Stimulated activated naive CD8-positive, alpha-beta T cell treated with anti-CD3 and anti-CD28 coated beads, Interleukin-15, Interleukin-2, amounts not matched to agents 100 U/mL and 50 U/mL, for 24 hours (primary cell): ENCODE results near the gene PTHLH.

ENCODE experiments used
- ATAC-seq: fragments of 150-1000 bp; cut with Tn5 transposase; one replicate; pipeline ENCODE4 v1.10.0; 2021
- DNase-seq: peaks from one replicate; pipeline ENCODE4 v3.0.0; 2021

PTHLH gene

DNA sequence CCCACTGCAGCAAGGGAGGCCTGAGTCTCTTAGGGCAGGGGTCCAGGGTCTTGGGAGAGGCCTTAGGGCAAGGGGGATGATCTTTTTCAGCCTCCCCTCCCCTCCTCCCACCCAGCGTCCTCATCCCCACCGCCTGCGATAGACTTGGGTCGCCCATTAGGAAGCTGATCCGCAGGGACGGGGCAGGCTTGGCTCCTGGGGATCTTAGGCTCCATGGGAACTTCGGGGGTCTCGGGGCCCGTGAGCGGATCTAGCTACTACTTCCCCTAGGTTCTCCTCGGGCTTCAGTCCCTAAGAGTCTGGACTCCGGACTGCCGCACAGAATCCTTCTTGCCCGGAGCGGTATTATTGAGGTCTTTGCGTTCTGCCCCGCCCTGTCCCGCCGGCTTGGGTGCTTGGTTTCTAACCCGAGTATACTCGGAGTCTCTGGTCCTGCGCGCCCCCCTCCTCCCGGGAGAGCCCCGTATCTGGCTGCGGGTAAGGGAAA, 2.2 kb upstream of the PTHLH start:
- ATAC-seq: no peak
- no peak for DNase-seq

DNA sequence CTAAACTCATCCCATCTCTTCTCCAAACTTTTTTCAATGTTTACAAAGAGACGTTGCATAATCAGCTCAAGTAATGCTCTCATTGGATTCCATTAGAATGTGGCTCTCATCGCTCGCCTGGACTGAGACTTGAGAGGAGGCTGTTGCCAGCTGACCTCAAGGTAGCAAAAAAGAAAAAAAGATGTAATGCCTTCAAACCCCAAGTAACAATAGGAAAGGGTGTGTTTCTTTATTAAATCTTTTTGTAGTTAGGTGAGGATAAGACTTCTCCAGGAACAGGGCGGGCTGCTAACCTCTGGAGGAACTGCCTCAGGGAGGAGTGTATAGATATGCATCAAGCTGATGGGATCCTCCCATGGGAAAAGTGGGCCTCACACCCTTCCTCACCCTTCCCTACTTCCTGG, 956 bp upstream of the PTHLH start:
- no peak for DNase-seq
- no peak for ATAC-seq

DNA sequence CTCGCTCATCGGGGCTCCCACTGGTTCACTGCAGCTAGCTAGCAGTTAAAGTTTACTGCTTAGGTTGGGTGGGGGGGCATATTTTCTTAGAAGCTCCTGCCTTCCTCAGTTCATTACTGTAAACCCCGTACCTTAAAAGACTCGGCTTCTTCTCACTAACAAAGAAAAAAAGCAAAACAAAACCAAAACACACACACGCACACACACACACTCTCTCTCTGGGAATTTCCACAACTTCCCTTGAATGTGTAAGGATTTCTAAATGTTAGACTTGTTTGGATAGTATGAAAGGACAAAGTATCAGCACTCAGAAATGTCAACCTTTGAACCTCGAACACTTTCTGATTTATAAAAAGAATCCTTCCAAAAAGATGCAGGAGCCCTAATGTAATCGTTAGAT, 927 bp downstream of the PTHLH start:
- DNase-seq: no peak
- ATAC-seq: no peak

DNA sequence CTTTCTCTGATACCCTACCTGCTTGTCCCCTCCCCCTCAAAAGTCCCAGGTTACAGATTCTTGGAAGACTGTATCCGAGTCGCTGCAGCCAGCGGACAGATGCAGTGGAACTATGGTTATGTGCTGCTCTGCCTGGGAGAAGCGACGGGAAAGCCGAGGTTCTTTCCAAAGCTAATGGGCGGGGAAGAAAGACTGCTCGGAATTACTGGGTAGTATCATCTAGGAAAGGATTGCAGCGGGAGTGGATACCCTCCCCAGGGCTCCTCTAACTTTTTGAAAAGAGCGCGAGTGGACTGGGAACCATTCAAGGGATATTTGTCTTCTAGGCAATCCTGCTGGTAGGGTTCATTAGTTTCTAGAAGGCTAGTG, 1.4 kb downstream of the PTHLH start:
- no peak for ATAC-seq

DNA sequence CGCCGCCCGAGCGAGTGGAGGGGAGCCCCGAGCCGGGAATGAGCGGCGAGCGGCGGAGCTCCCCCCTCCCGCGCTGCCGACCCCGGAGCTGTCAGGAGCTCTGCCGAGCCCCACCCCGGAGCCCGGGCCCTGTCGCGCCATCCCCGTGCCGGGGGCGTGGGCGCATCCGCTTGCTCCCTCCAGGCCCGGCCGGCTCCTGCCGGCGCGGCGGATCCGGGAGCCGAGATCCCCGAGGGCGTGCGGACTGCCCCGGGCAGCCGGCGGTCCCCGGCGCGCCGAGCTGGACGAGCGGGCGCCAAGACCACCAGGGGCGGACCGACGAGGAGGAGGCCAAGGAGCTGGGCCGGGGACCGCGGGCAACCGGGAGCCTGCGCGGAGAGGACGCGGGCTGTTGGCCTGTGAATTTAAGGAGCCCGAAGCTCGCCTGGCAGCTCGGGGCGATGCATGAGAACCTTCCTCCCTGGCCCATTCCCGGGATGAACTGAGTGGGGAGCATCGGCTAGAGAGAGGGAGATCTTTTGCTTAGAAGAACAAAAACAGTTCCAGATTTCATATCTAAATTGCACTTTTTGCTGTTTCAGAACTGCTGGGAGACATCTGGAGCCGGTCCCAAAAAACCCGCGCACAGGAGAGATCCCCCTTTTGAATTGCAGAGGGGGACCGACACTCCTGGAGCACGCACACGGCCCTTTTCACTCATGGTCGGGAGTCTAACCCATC, 2.0 kb downstream of the PTHLH start:
- peak; percentile 16 for ATAC-seq

More for the DNA sequence above, 1.4 kb downstream of the PTHLH start:
- DNase-seq: no peak

DNA sequence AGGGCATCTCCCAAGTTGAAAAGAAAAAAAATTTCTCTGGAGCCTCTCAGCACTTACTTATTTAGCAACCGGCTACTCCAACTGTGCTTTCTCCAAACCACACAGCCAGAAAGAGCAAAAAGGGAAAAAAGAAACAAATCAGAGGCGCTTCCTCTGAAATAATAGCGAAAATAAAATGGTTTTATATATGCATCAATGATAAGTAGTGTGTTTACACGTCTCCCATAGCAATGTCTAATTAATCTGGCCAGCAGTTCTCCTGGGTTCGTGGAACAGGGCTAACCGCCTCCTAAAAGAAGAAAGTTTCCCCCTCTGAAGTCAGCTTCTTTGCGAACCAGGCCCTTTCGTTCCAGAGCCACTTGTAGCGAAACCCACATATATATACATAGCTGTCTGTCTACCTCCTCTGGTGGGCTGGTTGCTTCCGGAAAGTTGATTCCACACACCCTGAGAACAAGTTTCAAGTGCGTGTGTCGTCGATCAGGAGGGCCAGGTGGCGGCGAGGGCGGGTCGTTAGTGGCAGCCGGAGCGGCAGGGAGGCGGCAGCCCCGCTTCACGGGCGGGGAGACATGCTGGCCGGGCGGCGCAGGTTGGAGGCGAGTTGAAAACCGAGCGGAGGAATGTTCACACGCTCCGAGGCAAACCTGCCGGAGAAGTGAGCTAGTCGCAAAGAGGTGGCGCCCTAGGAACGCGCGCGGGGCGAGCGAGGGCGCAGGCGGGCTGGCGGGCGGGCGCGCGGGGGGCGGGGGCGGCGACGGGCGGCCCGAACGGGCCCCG, 2.7 kb downstream of the PTHLH start:
- peak; percentile 63 for DNase-seq
- peak; percentile 70 for ATAC-seq

More for the DNA sequence above, 2.0 kb downstream of the PTHLH start:
- peak; percentile 35 for DNase-seq

DNA sequence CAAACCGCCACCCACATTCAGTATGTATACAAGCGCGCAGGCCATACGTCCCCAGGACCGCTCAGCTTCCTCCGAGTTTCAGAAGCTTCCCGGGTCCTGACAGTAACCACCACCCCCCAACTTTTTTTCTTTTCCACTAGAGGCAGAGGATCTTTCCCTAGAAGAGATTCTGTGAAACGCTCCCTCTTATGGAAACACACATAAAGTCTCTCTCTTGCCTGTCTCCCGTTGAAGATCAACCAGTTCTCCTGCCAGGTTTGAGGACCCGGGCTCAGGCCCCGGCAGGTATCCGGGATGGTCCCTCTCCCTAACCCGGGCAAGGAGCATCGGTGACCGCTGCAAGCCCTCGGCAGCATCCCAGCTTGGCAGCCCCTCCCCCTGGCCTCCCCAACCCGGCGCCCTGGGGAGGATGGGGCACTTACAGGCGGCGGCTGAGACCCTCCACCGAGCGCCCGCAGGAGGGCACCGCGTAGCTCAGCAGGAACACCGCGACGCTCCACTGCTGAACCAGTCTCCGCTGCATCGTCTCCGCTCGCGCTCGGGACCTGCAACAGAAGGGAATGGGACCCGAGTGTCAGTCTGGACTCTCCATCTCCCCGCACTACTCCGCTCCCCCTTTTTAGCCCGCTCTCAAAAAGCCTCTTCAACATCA, 3.4 kb downstream of the PTHLH start:
- ATAC-seq: peak; percentile 14
- DNase-seq: peak; percentile 5

DNA sequence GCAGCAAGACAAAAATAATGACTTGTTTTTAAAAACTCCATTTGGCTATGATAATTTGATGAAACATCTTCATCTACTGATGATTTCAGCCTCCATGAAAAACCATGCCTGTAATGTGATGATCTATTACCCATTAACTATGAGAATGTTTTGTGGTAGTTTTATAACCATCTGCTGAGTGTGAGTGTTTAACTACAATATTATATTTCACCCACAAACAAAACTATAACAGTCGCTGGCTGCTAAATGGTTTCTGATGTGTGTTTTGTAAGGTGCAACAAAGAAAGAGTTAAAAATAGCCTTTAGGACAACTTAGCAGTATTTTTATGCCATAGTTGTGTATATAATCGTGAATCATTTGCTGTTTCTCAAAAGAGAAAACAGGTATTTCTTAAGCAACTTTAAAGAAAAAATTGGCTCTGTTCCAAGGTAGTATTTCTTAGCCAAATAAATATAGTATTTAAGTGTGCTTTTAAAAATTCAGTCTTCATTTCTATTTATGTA, 4.9 kb downstream of the PTHLH start:
- ATAC-seq: no peak
- DNase-seq: no peak

DNA sequence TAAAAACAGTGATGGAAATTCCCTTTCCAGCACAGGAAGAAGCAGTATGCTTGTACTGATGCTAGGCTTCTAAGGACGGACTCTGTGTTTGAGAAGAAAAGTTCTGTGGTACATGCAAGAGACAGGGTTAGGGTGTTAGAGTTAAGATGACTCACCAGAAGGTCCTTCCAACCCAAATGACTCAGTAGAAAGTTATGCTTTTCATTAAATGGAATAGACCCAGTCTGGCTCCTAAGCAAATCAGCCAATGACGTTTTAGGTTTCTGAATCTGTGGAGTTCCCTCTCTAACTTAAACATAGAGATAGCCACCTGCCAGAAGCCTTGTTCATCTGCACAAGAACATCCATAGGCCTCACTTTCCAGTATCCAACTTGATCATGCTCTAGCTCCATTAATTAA, 5.7 kb downstream of the PTHLH start:
- ATAC-seq (no peak), DNase-seq (no peak)

DNA sequence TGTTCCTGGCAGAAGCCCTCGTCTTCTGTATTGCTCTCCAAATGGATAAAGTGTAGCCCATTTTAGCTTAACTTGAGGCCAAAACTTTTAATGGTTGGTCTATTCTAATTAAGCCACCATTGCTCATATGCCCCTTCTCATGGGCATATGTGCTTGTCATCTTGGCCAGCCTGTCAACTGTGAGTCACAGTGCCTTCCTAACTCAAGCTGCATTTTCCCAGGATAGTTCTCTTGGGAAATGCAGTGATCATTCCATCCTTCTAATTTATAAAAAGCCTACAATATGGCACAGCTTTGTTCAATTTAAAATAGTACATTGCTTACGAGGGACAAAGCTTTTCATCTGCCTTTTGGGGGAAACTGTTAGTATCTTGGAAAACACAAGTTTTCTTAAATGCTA, 6.6 kb downstream of the PTHLH start:
- no peak for DNase-seq
- ATAC-seq: no peak

DNA sequence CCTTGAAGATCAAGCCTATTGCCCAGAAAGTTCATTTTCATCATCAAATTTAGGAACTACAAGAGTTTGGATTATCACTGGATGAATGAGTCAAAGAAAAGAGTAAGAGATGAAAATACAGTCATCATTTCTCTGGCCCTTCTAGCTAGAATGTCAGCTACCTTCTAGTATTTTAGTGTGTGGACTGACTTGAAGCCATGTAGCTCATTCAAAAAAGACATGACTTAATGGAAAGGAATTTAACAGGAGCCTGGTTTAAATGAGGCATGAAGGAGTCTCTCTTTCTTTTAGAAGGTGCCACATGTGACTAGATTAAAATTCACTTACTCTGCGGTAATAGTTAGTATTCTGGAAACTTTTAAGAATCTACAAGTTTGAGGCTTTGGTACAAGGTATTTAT, 7.1 kb downstream of the PTHLH start:
- ATAC-seq (no peak), DNase-seq (no peak)

DNA sequence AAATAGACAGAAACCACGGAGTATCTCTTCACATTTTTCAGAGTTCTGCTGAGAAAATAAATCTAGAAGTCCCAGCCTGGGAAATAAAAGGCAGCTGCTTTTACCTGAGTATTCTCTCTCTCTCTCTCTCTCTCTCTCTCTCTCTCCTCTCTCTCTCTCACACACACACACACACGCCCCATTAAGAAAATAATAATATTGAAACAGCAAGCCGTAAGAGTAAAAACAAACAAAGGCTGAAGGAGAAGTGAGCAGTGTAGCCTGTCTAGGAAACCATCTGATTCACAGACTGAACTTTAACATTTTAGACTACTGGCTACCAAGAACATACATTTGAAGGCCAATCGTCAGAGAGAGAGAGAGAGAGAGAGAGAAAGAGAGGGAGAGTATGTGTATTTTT, 8.4 kb downstream of the PTHLH start:
- ATAC-seq (no peak), DNase-seq (no peak)

DNA sequence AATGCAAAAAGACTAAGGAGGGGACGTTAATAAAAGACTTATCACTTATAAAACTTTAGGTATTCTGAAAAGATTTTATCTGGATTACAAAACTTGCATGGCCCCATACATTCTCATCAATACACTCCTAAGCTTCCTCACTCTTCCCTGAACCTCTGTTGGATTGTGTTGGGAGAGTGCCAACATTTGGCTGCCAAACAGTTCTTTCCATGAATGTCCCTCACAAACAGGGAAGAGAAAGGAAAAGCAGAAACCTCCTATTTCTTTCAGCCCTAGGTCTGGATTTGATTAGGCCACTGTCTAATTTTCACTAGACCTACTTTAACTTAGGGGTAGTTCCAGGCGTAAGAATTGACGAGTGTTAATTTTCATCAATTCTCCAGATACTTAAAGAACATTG, 11.7 kb downstream of the PTHLH start:
- DNase-seq (no peak), ATAC-seq (no peak)

DNA sequence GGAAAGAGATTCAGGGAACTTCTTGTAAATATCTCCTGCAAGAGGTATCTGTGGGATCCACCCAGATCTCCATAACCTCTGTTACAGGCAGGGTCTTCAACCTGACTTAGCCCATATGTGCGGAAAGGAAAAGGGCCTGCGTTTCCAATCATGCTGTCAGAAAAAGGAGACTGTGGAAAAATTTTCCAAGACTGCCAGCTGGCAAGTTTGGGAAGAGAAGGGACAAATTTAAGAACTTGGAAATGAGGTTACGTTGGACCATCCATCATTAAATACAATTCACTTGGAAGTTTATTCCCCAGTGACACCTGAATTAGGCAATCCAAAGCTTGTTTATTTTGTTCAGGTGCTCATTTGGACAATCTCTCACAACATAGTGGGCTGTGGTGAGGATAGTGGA, 13.9 kb downstream of the PTHLH start:
- DNase-seq (no peak), ATAC-seq (no peak)

DNA sequence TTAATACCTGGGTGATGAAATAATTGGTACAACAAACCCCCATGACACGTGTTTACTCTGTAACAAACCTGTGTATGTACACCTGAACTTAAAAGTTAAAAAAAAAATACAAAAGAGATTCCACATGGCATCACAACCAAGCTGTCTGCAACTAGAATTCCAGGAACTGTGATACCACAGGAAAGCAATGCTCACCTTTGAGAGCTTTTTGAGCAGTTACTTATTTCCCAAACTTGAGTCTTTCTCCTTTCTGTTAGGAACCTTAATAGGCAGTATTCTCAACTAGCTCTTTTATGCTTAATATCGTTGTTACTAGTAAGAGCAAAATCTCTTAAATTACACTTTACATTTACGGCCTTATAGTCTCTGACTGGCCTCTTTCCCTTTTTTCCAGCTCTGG, 15.2 kb downstream of the PTHLH start:
- no peak for DNase-seq
- ATAC-seq: no peak

DNA sequence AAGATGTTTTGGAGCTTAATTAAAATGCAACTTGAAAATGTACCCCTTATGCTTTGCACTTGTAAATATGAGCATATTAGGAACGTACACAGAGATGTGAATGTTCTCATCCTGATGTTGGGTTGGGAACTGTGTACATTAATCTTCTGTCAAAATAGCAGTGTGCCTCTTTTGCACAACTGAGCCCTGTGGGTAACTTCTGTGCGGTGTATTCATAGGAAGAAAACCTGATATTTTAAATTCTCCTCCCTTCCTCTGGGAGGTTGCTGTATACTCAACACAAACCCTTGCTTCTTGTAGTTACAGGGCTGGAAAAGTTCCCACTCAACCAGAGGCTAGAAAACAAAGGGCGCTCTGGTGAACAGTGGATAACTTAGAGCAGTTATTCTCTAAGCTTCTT, 18.7 kb downstream of the PTHLH start:
- ATAC-seq (no peak), DNase-seq (no peak)

DNA sequence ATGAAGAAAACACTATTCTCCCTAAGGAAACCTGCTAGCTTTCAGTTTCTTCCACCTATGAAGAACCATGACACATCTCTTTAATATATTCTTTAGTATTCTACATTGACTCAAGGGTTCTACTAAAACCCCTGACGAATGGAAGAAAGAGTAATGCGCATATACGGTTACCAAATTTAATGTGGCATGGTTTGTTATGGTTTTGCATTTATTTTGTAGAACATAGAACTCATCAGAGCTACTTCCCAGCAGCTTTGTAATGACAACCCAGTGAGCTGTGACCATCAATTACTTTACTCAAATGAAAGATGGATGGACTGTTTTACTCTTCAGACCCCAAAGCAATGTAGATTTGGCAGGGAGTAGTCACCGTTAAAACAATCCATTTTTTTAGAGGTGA, 19.2 kb downstream of the PTHLH start:
- DNase-seq (no peak), ATAC-seq (no peak)

DNA sequence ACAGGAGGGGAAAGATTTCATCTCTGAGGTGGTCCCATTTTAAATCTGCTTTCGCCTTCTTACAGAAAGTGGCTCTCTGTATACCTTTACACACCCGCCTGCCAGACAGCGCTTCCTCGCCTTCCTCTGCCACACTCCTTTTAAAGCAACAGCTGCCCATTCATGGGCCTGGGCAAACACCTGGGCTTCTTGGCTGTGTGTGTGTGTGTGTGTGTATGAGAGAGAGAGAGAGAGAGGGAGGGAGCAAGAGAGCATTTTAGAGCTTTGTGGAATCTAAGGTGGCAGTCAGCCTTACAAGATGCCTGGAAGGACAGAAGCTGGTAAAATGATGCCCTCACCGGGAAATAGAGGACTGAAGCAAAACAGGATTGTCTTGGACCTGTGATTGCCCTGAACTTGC, 20.0 kb downstream of the PTHLH start:
- DNase-seq (no peak), ATAC-seq (no peak)

DNA sequence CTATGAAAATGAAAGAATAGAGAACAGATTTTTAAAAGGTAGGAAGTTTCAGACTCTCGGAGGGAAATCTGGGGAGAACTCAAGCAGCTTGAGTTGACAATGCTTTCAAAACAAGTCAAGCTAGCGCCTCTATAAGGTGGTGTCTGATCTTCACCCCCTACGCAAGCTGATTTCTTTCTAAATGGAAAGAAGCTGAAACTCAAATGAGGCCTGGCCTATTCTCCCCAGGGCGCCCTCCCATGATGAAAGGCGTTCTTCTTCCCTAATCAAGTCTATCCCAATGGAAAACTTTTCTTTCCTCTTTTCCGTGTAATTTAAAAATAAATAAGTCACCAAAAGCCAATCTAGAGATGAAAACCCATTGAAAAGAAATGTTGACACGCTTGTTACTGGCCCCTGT, 20.6 kb downstream of the PTHLH start:
- ATAC-seq (no peak), DNase-seq (no peak)

DNA sequence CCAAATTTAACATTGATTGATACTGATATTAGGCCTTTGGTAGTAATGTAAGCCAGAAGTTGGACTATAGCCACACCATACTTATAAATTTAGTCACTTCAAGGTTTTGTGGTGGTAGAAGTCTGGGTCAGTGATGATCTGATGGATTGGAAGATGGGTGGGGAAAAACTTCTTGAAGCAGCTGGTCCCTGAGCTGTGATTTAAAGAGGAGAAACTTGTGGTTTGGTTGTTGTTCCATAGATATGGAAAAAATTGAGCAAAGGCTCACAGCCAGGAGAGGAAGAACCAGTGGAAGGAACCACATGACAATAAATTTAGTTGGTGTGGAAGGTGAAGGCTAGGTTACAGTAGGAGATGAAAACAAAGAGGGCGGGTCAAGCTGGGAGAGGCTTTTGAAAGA, 26.1 kb downstream of the PTHLH start:
- ATAC-seq (no peak), DNase-seq (no peak)

DNA sequence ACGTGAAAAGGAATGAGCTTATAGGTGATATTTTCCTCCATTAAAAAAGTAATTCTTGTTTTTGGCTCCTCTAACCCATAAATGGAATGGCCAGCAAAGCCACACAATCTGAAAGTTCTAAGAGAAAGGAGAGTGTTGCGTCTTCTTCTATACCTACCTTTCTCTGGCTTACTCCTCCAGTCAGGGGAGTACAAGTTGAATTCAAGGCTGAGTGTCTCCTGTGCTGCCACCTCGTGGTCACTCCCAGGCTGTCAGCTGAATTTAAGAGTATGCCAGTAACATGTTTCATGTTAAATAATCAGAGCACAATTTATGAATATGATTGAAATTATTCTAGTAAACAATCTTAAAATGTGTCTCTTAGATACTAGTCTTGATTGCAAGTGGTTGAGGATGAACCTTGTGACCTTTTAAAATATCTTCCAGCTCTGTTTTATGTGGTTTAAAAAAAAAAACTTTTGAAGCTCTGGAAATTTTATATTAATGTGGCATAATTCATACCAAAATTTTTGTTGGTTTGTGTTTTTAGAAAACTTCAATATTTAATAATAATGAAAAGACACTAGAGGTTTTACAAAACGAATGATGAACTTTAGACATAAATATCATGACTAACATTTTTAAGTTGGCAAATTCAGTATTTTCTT, 31.7 kb downstream of the PTHLH start:
- peak; percentile 73 for DNase-seq

DNA sequence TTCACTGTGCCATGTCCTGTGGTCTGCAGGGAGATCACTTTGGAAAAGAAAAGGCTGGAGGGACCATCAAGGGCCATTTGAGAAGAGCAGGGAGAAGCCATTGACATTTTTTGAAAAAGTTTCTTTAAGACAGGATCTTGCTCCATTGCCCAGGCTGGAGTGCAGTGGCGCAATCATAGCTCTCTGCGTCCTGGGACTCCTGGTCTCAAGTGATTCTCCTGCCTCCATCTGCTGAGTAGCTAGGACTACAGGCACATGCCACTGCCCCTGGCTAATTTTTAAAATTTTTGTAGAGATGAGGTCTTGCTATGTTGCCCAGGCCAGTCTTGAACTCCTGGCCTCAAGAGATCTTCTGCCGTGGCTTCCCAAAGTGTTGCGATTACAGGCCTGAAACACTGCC, 32.3 kb downstream of the PTHLH start:
- no peak for ATAC-seq

More for the DNA sequence above, 31.7 kb downstream of the PTHLH start:
- peak; percentile 57 for ATAC-seq

DNA sequence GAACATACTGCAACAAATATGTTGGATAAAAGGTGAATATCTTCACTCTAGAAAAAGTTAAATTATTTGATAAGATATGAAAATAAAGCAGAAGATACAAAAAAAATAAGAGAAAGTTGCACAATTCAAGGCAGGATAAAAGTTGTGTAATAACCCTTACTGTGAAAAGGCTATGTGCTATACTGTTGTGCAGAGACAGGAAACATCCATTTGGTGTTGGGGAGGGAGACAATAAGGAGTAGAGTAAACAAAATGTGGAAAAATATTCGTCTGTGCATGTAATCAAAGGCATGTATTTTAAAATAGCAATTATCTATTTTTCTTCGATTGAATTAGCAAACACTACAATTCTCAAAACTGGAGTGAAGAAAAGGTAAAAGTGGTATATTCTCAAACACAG, 34.8 kb downstream of the PTHLH start:
- DNase-seq (no peak), ATAC-seq (no peak)

More for the DNA sequence above, 32.3 kb downstream of the PTHLH start:
- DNase-seq: no peak
